H1 (cell line): Measurements from ENCODE around the gene STX5. TPM values are rescaled to one million over a fixed set of nuclear protein-coding genes. Genes with fewer than 3 reads are reported as not detected.

Experiments
- RAD21 ChIP-seq, 2 experiments: IDR thresholded peaks in 1 of 2; conservative IDR thresholded peaks in 1 of 2; 2 replicates each; pipeline ENCODE4 v1.6.1; 2011; ENCODE audit warnings: low read depth in 2 of 2, low read length in 2 of 2, improper control_type of control experiment in 1 of 2, inconsistent platforms in 1 of 2, mild to moderate bottlenecking in 1 of 2, moderate library complexity in 1 of 2
- ZNF274 ChIP-seq: IDR thresholded peaks from 2 replicates; pipeline ENCODE4 v1.7.0; 2012; ENCODE audit warnings: low read length, borderline replicate concordance; ENCODE audit errors: extremely low read depth
- polyA plus RNA-seq, 7 experiments: library from polyadenylated mRNA; depleted of rRNA in 3 of 7; stranded (reverse) in 5 of 7; unstranded in 2 of 7; fragments of >200 nt in 5 of 7; fragments of 200-250 nt in 2 of 7; gene quantifications; 1 replicate in 5 of 7; 2 replicates in 1 of 7; 4 replicates in 1 of 7; pipeline versions ENCODE4 v1.2.1 to v1.2.3, GENCODE V29; 2011 to 2013; ENCODE audit warnings: missing spikeins in 2 of 7, mixed read lengths in 2 of 7
- total RNA-seq: library from RNA; stranded (reverse); fragmentation: NEBNext Ultra II Directional; extraction: Animal tissue kit (Norgen Biotek cat#: 25700); gene quantifications from 2 replicates; pipeline ENCODE4 v1.2.1, GENCODE V29; 2021

STX5 gene
- total and polyA plus RNA-seq, 2 of the 8 experiments (the other 6 are each of a cell fraction or from before 2014, with no cell fraction given) = 24.2 to 28.5 TPM

DNA sequence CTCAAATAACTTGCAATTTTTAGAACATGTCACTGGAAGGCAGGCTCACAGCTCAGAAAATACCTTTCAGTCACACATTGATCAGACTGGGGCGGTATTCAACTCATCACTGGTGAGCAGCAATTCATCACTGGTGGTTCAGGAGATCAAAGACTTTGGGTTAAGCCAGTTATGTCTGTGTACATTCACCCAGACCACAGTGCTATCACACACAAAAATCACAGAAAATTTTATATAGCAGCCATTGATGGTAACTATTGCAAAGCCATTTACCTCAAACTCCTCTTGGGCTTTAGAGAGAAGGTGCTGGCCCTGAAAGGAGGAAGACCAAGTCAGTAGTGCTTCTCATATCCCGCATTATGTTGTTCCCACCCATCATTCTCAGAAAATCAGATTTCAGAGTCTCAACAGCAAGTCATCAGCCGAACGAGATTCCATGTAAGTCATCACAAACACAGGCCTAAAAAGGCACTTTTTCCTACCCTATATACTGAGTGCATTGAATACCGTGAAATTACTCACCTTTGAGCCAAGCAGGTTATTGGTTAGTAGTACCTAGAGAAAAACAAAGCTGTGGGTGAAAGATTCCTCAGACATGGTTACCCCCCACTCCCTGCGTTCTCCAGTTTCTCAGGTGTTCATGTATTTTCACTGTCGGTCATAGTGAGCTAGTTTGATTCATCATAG, 21.6 kb upstream of the STX5 start (continued):
- no peak for TF ChIP-seq RAD21 (IDR thresholded peaks at IDR 0.05 in 1 of 2, conservative IDR thresholded peaks at IDR 0.05 in 1 of 2; ENCODE audit: low read depth in 2 of 2, low read length in 2 of 2)
- no peak for TF ChIP-seq ZNF274
- TF ChIP-seq, all 59 proteins: peak for 5
